Type B pancreatic cell (in vitro differentiated cells): Measurements from ENCODE around the gene MCC. TPM values are rescaled to one million over a fixed set of nuclear protein-coding genes. Genes with fewer than 3 reads are reported as not detected.

Experiments
- DNase-seq: peaks from one replicate; pipeline ENCODE4 v3.0.0; 2021; ENCODE audit warnings: mixed read lengths; ENCODE audit not compliant: unreplicated experiment; ENCODE audit errors: extremely low spot score
- H3K27ac Mint-ChIP-seq: 2 replicates; pipeline ENCODE4 v1.8.0; 2021; ENCODE audit warnings: mild to moderate bottlenecking, mixed read lengths
- H3K27me3 Mint-ChIP-seq: 2 replicates; pipeline ENCODE4 v1.8.0; 2021; ENCODE audit warnings: mixed read lengths
- H3K36me3 Mint-ChIP-seq: 2 replicates; pipeline ENCODE4 v1.8.0; 2021; ENCODE audit warnings: mixed read lengths
- H3K4me1 Mint-ChIP-seq: one replicate; pipeline ENCODE4 v1.8.0; 2021; ENCODE audit warnings: mixed read lengths; ENCODE audit not compliant: unreplicated experiment
- H3K4me3 Mint-ChIP-seq: 2 replicates; pipeline ENCODE4 v1.8.0; 2021; ENCODE audit warnings: mild to moderate bottlenecking, mixed read lengths
- H3K9me3 Mint-ChIP-seq: 2 replicates; pipeline ENCODE4 v1.8.0; 2021; ENCODE audit warnings: mixed read lengths
- CTCF ChIP-seq: fragments of 200-600 bp; sonication (generic); conservative IDR thresholded peaks from 2 replicates; pipeline ENCODE4 v1.5.0; 2021; ENCODE audit warnings: antibody characterized with exemption, mild to moderate bottlenecking
- total RNA-seq: library from RNA; stranded (reverse); gene quantifications from 2 replicates; pipeline ENCODE4 v1.2.1, GENCODE V29; 2021; ENCODE audit warnings: low replicate concordance

MCC gene
- total RNA-seq, 1 donor from 2014 or later = 24.0 TPM

- no peaks in the 10 kb centered on the region for H3K9me3 Mint-ChIP-seq
- no peaks in the 10 kb centered on the region for H3K27me3 Mint-ChIP-seq
- no peak overlapping the region for H3K4me3 Mint-ChIP-seq
- no peak overlapping the region for H3K27ac Mint-ChIP-seq
- no peak for TF ChIP-seq CTCF
- peaks cover 23% of the 10 kb centered on the region for H3K4me1 Mint-ChIP-seq
- no peak for DNase-seq
- no peaks in the 10 kb centered on the region for H3K36me3 Mint-ChIP-seq
Observed at GRCh38 chr5:113213551-113214425, 274.5 kb downstream of the MCC start.

GRCh38 chr5:113212244-113212920, 275.9 kb downstream of the MCC start:
- H3K27me3 Mint-ChIP-seq = no peaks in the 10 kb centered on the region
- H3K36me3 Mint-ChIP-seq = no peaks in the 10 kb centered on the region
- H3K4me3 Mint-ChIP-seq = no peak overlapping the region
- no peak for TF ChIP-seq CTCF
- DNase-seq = no peak
- H3K4me1 Mint-ChIP-seq = peaks cover 10% of the 10 kb centered on the region
- H3K9me3 Mint-ChIP-seq = no peaks in the 10 kb centered on the region
- H3K27ac Mint-ChIP-seq = no peak overlapping the region

GRCh38 chr5:113209498-113209897, 278.8 kb downstream of the MCC start:
- no peak for TF ChIP-seq CTCF
- Mint-ChIP-seq H3K4me3 (no peak overlapping the region), H3K9me3 (no peaks in the 10 kb centered on the region), H3K36me3 (peaks cover 4% of the 10 kb centered on the region), H3K27ac (no peak overlapping the region), H3K27me3 (no peaks in the 10 kb centered on the region), H3K4me1 (peaks cover 24% of the 10 kb centered on the region)
- DNase-seq = no peak

- TF ChIP-seq CTCF = no peak
- peaks cover 48% of the 10 kb centered on the region for H3K4me1 Mint-ChIP-seq
- H3K27me3 Mint-ChIP-seq = no peaks in the 10 kb centered on the region
- peaks cover 4% of the 10 kb centered on the region for H3K36me3 Mint-ChIP-seq
- DNase-seq = no peak
- no peak overlapping the region for H3K4me3 Mint-ChIP-seq
- H3K27ac Mint-ChIP-seq = no peak overlapping the region
- peaks cover 4% of the 10 kb centered on the region for H3K9me3 Mint-ChIP-seq
Observed at GRCh38 chr5:113205807-113206206, 282.4 kb downstream of the MCC start.

- H3K4me1 Mint-ChIP-seq = peaks cover 53% of the 10 kb centered on the region
- H3K36me3 Mint-ChIP-seq = peaks cover 4% of the 10 kb centered on the region
- peaks cover 4% of the 10 kb centered on the region for H3K9me3 Mint-ChIP-seq
- no peak for DNase-seq
- no peak overlapping the region for H3K4me3 Mint-ChIP-seq
- H3K27ac Mint-ChIP-seq = peak overlapping the region; percentile 25
- H3K27me3 Mint-ChIP-seq = no peaks in the 10 kb centered on the region
- TF ChIP-seq CTCF = no peak
Observed at GRCh38 chr5:113205323-113205722, 282.9 kb downstream of the MCC start.
